GM18502 (cell line): ENCODE data around the gene NR5A1.

Experiments used
- ATAC-seq: cut with Tn5 transposase; IDR thresholded peaks from one replicate; pipeline ENCODE4 v1.9.1; 2021; ENCODE audit warnings: mild to moderate bottlenecking; ENCODE audit not compliant: unreplicated experiment, poor library complexity

The NR5A1 gene

GRCh38 chr9:124449381-124450151 is 57.6 kb downstream of the NR5A1 start:
- no peak for ATAC-seq

DNA sequence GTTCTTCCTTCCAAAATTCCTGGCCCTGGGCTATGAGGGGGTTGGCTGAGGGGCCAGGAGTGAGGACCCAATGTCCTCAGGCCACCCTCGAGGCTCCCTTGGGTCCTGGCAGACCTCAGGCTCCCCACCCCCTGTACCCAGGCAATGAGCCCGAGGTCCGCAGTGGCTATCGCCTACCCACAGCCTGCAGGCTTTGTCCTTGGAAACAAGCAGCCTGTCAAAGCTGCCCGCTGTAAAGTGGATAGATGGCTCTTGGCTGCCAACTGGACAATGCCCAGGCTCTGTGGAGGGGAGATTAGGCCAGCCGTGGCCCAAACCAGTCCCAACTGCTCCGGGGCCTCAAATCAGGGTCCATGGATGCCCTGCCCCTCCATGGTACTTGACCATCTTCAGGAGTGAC is 59.2 kb downstream of the NR5A1 start:
- ATAC-seq, result no peak

- no peak for ATAC-seq
Observed at GRCh38 chr9:124447297-124447661, 59.9 kb downstream of the NR5A1 start.

GRCh38 chr9:124444166-124444565 is 63.0 kb downstream of the NR5A1 start:
- no peak for ATAC-seq

- ATAC-seq, result no peak
Observed at GRCh38 chr9:124443625-124444024, 63.6 kb downstream of the NR5A1 start.

GRCh38 chr9:124442826-124443225 is 64.4 kb downstream of the NR5A1 start:
- ATAC-seq, result no peak

DNA sequence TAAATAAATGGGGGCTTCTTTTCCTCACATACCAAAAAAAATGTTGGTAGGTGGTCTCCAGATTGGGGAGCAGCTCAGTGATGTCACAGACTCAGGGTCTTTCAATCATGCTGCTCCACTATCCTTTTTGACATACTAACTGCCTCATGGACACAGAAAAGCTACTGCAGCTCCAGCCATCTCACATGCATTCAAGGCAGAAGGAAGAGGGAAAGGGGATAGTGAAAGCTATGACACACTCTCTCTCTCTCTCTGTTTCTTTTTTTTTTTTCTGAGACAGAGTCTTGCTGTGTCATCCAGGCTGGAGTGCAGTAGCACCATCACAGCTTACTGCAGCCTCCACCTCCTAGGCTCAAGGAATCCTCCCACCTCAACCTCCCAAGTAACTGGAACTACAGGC is 64.8 kb downstream of the NR5A1 start:
- ATAC-seq, result no peak

DNA sequence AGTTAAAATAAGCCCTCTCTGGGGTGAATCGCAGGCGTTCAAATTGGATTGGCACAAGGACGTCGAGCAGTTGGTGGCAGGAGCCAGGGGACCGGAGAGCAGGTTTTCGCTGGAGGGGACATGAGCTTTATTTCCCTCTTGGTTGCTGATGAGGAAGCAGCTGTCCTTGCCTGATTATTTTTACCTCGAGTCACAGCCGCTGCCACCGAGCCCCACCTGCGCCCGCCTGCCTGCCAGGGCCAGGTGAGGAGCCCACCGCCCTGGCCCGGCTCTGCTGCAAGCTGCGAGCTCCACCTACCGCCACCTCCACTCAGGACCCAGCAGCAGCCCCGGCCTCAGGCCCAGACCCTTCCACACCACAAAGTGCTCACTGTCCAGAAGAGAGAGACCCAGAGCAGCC is 65.9 kb downstream of the NR5A1 start:
- no peak for ATAC-seq

GRCh38 chr9:124440786-124441185 is 66.4 kb downstream of the NR5A1 start:
- no peak for ATAC-seq

DNA sequence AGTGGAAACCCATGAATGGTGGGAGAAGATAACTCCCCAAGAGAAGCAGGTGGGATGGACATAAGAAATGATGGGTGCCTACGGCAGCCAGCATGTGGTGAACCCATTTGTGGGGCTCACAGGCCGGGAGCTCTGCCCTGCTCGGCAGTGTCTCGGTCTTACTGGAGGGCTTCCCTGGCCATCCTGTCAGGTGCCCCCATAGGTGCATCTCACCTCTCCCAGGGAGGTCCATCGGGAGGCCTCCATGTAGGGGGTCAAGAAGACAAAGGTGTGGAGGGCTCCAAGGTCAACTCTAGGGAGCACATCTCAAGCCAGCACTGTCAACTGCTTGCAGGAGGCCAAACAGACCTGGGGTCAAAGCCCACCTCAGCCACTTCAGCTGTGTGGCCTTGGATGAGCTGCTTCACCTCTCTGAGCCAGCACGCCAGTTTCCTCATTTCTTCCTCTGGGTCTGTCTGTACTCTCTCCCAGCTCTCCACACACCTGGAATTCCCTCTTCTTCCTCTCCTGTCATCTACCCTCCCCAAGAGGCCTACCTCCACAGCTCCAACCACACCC is 67.4 kb downstream of the NR5A1 start:
- no peak for ATAC-seq

- no peak for ATAC-seq
Observed at GRCh38 chr9:124439086-124439485, 68.1 kb downstream of the NR5A1 start.

DNA sequence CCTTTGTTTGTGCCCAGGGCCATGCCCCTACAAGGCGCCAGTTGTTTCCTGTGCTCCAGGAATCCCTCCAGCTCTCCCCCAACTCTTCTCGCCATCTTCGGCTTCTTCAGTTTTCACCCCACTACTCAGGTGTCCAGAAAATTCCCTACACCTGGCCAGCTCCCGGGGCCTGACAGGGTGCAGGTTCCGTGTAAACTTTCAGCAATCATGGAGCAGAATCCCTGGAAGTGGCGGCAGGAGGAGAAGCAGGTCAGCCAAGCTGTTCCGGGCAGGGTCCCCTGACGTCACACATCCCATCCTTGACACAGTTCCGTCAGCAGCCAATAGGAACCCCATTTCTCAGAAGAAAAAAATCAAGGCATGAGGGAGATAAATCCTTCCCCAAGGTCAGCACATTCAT is 69.1 kb downstream of the NR5A1 start:
- ATAC-seq, result no peak

GRCh38 chr9:124437086-124437485 is 70.1 kb downstream of the NR5A1 start:
- no peak for ATAC-seq

DNA sequence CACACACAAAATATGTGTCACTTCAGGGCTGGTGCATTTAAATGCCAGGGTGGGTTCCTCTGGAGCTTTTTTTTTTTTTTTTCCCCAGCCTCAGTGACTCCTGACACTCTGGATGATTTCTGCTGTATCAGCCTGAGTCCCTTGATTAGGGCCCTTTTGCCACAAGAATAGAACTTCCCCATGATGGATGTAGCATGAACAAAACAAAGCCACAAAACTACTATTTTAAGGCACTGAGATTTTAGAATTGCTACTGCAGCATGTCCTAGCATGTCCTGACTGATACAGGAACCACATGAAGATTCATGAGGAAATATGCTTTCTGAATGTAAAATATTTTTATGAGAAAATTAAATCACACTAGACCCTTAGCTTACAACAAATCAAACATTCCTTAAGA is 70.9 kb downstream of the NR5A1 start:
- ATAC-seq, result no peak
